ENCODE measurements around the gene CNOT2.
"Not testable (repeated sequence)": the region's sequence is repeated elsewhere in the genome, so short reads cannot be mapped to it uniquely, and the experiment has no call there.

The CNOT2 gene

GRCh38 chr12:70292017-70292776, 49.0 kb downstream of the CNOT2 start:
- H3K4me3 ChIP-seq (ENCODE audit: low read depth, low read length): no peak overlapping the region

GRCh38 chr12:70304684-70305555, 61.7 kb downstream of the CNOT2 start:
- not testable (repeated sequence) for H3K4me3 ChIP-seq (ENCODE audit: low read depth, low read length)

- H3K4me3 ChIP-seq (ENCODE audit: low read depth, low read length): no peak overlapping the region
Measured at GRCh38 chr12:70305794-70306193, 62.6 kb downstream of the CNOT2 start.

GRCh38 chr12:70306676-70307075, 63.4 kb downstream of the CNOT2 start:
- H3K4me3 ChIP-seq (ENCODE audit: low read depth, low read length): no peak overlapping the region

GRCh38 chr12:70307868-70308267, 64.6 kb downstream of the CNOT2 start:
- H3K4me3 ChIP-seq (ENCODE audit: low read depth, low read length): no peak overlapping the region

GRCh38 chr12:70309348-70309747, 66.1 kb downstream of the CNOT2 start:
- H3K4me3 ChIP-seq (ENCODE audit: low read depth, low read length): no peak overlapping the region

GRCh38 chr12:70314145-70314544, 70.9 kb downstream of the CNOT2 start:
- no peak overlapping the region for H3K4me3 ChIP-seq (ENCODE audit: low read depth, low read length)

GRCh38 chr12:70317781-70318180, 74.5 kb downstream of the CNOT2 start:
- H3K4me3 ChIP-seq (ENCODE audit: low read depth, low read length): no peak overlapping the region

- no peak overlapping the region for H3K4me3 ChIP-seq (ENCODE audit: low read depth, low read length)
Measured at GRCh38 chr12:70319605-70320004, 76.4 kb downstream of the CNOT2 start.

GRCh38 chr12:70321191-70321590, 78.0 kb downstream of the CNOT2 start:
- H3K4me3 ChIP-seq (ENCODE audit: low read depth, low read length): no peak overlapping the region

- no peak overlapping the region for H3K4me3 ChIP-seq (ENCODE audit: low read depth, low read length)
Measured at GRCh38 chr12:70327541-70327940, 84.3 kb downstream of the CNOT2 start.

- no peak overlapping the region for H3K4me3 ChIP-seq (ENCODE audit: low read depth, low read length)
Measured at GRCh38 chr12:70329728-70330127, 86.5 kb downstream of the CNOT2 start.

GRCh38 chr12:70330158-70330557, 86.9 kb downstream of the CNOT2 start:
- no peak overlapping the region for H3K4me3 ChIP-seq (ENCODE audit: low read depth, low read length)

GRCh38 chr12:70332236-70332635, 89.0 kb downstream of the CNOT2 start:
- no peak overlapping the region for H3K4me3 ChIP-seq (ENCODE audit: low read depth, low read length)

- H3K4me3 ChIP-seq (ENCODE audit: low read depth, low read length): no peak overlapping the region
Measured at GRCh38 chr12:70334742-70335141, 91.5 kb downstream of the CNOT2 start.

- H3K4me3 ChIP-seq (ENCODE audit: low read depth, low read length): no peak overlapping the region
Measured at GRCh38 chr12:70338531-70338930, 95.3 kb downstream of the CNOT2 start.

GRCh38 chr12:70351076-70351475, 107.8 kb downstream of the CNOT2 start:
- H3K4me3 ChIP-seq (ENCODE audit: low read depth, low read length): no peak overlapping the region

GRCh38 chr12:70353780-70354660, 110.8 kb downstream of the CNOT2 start:
- H3K4me3 ChIP-seq (ENCODE audit: low read depth, low read length): no peak overlapping the region

GRCh38 chr12:70354787-70355186, 111.6 kb downstream of the CNOT2 start:
- H3K4me3 ChIP-seq (ENCODE audit: low read depth, low read length): no peak overlapping the region

- no peak overlapping the region for H3K4me3 ChIP-seq (ENCODE audit: low read depth, low read length)
Measured at GRCh38 chr12:70355972-70356371, 112.7 kb downstream of the CNOT2 start.

Data from iPS-11a (cell line).